Lung microvascular endothelial cell (primary cell): Measurements from ENCODE around the gene PSEN1. TPM values are rescaled to one million over a fixed set of nuclear protein-coding genes. Genes with fewer than 3 reads are reported as not detected.

ENCODE experiments used
- DNase-seq, 2 donors: peaks; one replicate each; pipeline versions ENCODE4 v3.0.0 to v3.0.0-alpha.2; 2010; ENCODE audit warnings: low read depth in 2 of 2
- total RNA-seq: library from RNA; depleted of rRNA; stranded (reverse); fragments of >200 nt; gene quantifications from 2 replicates; pipeline ENCODE4 v1.2.1, GENCODE V29; 2014

Gene PSEN1
- 30.1 and 38.5 TPM in 2 replicates for total RNA-seq

- peak; percentile 93 to 94 for DNase-seq
Measured at GRCh38 chr14:73136387-73137225, at the start of gene PSEN1. TSS of gene PSEN1 (plus strand) at chr14:73136507. CDS start at chr14:73148020, 11,513 bp downstream.

DNA sequence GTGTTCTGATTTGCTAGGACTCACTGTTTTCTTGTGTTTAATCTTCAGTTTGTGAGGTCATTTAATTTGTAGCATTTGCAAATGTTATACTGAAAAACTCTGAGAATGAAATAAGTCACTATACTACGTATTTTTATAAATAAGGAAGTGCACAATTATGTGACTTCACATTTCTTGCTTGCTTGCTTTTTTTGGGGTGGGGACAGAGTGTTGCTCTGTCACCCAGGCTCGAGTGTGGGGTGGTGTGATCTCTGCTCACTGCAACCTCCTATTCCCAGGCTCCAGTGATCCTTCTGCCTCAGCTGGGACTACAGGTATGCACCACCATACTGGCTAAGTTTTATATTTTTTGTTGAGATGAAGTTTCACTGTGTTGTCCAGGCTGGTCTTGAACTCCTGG, 45.3 kb upstream of the PSEN1 start:
- DNase-seq = no peak

- no peak for DNase-seq
Measured at GRCh38 chr14:73097421-73097820, 38.9 kb upstream of the PSEN1 start.

GRCh38 chr14:73100334-73100733, 36.0 kb upstream of the PSEN1 start:
- no peak for DNase-seq

DNA sequence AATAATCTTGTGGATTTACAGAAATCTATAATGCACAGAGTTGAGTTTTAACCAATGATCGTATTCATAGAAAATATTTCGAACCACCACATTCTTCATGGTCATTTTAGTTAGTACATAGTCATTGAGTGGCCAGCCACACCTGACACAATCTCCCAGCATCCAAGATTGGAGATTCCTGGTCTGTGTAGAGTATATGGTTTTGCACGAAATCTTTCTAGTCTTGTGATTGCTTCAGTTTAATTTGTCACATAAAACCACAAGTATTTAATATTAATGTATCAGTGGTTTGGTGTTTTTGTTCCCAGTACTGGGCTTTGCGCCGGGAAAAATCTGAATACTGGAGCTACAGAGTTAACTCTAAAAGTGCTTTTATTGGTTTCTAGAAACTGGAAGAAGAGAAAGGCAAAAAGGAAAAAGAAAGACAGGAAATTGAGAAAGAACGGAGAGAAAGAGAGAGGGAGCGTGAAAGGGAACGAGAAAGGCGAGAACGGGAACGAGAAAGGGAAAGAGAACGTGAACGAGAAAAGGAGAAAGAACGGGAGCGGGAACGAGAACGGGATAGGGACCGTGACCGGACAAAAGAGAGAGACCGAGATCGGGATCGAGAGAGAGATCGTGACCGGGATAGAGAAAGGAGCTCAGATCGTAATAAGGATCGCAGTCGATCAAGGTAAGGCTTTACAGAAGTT, 33.4 kb upstream of the PSEN1 start:
- no peak for DNase-seq

DNA sequence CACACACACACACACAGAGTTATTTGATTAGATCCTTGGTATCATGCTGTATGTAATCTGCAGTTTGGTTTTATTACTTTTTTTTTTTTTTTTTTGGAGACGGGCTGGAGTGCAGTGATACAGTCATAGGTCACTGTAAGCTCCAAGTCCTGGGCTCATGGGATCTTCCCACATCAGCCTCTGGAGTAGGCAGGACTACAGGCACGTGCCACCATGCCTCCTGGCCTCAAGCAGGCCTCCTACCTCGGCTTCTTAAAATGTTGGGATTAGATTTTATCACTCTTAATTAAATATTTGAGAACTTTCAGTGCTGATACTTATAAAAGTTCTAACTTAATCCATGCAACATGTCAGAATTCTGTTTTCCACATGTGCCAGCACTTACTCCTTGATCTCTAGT, 31.3 kb upstream of the PSEN1 start:
- no peak for DNase-seq

DNA sequence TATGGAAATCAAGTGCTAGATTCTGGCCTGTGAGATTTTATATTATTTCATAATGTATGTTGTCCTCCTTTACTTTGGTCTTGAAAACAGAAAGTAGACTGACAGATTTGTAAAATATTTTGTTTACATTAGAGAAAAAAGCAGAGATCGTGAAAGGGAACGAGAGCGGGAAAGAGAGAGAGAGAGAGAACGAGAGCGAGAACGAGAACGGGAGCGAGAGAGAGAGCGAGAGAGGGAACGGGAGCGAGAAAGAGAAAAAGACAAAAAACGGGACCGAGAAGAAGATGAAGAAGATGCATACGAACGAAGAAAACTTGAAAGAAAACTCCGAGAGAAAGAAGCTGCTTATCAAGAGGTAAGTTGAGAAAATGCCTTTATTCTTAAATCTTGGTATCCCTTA, 30.6 kb upstream of the PSEN1 start:
- DNase-seq = no peak

- DNase-seq = no peak
Measured at GRCh38 chr14:73116079-73116665, 20.1 kb upstream of the PSEN1 start.

GRCh38 chr14:73124180-73124894, 12.0 kb upstream of the PSEN1 start:
- no peak for DNase-seq

DNA sequence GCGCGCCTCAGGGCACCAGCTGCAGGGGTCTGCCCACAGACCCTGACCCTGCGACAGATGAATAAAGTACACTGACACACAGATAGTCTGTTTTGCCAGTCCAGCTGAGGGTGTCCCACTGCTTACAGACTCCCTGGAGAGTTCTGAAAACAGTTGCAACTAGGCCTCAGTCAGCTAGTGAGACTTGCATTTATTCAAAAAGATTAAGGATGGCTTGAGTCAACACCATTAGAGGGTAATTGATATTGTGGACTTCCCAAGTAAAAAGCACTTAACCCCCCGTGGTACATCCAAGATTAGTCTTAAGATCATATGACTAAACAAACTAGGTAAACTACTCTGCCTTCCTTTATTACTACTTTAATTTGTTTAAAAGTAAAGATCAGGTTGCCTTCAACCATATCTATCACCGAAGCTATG, 11.1 kb upstream of the PSEN1 start:
- DNase-seq = no peak

DNA sequence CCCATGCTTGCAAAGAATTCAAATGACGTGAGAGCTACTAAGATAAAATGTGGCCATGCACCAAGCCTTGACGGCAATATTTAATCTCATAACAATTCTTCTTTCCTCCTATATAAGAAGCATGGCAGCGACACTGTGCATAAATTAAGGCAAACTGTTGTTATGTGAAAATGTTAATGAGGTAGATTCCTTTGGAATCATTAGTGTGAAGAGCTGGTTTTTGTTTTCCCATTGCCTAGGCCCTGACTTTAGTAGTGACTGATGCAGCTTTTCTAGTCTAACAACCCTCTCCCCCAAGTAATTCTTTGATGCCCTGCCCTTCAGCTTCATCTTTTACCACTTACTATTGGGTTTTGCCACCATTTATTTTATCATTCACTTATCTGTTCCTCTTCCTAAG, 10.6 kb upstream of the PSEN1 start:
- DNase-seq = no peak

DNA sequence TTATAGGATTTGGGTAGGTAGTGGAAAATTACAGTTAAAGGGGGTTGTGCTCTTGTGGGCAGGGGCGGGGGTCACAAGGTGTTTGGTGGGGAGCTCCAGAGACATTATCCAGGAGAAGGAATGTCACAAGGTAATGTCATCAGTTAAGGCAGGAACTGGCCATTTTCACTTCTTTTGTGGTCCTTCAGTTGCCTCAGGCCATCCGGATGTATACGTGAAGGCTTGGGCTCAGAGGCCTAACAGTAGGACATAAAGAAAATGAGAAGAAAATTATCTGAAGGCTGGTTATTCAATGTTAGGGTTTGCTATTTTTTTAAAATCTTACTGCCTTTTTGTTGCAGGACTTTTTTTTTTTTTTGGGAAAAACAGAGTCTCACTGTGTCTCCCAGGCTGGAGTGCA, 2.5 kb upstream of the PSEN1 start:
- DNase-seq = no peak

DNA sequence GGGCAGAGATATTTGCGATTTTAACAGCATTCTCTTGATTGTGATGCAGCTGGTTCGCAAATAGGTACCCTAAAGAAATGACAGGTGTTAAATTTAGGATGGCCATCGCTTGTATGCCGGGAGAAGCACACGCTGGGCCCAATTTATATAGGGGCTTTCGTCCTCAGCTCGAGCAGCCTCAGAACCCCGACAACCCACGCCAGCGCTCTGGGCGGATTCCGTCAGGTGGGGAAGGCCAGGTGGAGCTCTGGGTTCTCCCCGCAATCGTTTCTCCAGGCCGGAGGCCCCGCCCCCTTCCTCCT, 271 bp upstream of the PSEN1 start:
- no peak for DNase-seq

DNA sequence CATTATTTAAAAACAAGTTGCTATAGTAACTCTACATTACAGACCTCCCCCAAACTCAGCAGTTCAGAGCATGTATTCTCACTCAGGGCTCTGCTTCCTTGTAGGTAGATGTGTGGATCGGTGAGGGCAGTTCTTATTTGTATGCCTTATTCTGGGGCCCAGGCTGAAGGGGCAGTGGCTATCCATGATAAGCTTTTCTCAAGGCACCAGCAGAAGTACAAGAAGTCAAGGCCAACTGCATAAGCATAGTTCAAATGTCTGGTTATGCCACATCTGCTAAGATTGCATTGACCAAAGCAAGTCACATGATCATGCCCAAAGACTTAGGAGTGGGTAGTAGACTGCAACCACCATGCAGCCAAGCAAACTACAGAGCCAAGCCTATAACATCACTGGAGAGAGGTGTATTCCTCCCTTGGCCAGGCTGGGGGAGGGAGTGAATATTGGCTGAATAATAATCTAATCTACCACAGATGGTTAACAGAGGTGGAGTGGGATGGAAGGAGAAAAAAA, 4.6 kb downstream of the PSEN1 start:
- no peak for DNase-seq

DNA sequence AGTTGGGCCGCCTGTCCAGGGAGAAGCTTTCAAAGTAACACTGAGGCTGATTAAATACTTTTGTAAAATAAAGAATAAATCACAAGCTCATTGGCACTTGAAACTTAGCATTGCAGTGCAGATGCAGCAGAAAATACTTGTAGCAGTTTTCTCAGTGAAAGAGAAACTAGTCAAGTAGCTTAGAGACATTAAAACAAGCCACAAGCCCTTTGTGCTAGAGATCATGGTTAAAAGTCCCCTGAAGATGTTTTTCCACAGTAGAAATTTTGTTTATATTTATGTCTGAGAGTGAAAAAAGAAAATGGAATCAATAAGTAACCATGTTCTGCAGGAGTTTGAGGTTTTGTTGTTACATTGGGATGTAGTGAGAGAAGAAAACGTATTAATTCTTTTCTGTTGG, 5.9 kb downstream of the PSEN1 start:
- no peak for DNase-seq

- DNase-seq = no peak
Measured at GRCh38 chr14:73143003-73143402, 6.7 kb downstream of the PSEN1 start.

DNA sequence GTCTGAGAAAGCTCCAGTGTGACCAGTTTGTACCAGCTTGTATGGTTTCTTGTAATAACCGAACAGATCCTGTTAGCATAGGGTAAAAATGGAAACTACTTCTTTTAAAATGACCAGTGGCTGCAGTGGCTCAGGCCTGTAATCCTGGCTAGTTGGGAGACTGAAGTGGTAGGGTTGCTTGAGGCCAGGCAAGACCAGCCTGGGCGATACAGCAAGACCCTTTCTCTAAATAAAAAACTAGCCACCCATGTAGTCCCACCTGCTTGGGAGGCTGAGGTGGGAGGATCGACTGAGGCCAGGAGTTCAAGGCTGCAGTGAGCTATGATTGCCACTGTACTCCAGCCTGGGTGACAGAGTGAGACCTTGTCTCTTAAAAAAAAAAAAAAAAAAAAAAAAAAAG, 7.3 kb downstream of the PSEN1 start:
- no peak for DNase-seq

DNA sequence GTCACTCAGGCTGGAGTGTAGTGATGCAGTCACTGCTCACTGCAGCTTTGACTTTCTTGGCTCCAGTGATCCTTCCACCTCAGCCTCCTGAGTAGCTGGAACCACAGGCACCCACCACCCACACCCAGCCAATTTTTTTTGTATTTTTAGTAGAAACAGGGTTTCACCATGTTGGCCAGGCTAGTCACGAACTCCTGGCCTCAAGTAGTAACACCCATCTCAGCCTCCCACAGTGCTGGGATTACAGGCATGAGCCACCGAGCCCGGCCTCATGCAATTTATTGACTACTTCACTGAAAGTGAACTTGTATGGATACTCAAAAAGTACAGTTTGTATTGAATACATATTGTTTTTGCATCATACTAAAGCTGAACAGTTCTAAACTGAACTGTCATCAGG, 9.1 kb downstream of the PSEN1 start:
- DNase-seq = no peak

DNA sequence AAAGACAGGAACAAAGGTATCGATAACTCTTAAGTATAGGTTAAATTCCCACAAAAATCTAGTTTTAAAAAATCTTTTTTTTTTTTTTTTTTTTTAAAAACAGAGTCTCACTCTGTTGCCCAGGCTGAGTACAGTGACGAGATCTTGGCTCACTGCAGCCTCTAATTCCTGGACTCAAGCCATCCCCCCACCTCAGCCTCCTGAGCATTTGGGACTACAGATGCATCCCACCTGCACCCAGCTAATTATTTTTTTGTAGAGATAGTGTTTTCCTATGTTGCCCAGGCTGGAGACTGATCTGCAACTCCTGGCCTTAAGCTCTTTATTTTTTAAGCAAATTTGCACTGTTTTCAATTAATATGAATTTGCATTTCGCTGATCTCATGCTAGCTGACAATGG, 9.8 kb downstream of the PSEN1 start:
- no peak for DNase-seq

- no peak for DNase-seq
Measured at GRCh38 chr14:73149753-73150152, 13.4 kb downstream of the PSEN1 start.

- peak in 1 of 2 donors; percentile 28 for DNase-seq
Measured at GRCh38 chr14:73153272-73153671, 17.0 kb downstream of the PSEN1 start.

DNA sequence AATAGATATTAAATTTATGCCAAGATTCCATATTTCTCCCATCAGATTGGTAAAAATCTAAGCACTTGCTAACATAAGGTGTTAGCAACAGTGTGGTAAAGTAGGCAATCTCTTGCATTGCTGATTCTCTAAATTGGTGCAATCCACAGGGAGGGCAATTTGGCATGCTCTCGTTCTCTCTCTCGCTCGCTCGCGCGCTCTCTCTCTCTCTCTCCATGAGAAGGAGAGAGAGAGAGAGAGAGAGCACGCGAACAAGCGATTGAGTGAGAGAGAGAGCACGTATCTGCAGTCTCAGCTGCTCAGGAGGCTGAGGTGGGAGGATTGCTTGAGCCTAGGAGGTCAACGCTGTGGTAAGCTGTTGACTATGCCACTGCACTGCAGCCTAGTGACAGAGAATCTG, 25.9 kb downstream of the PSEN1 start:
- DNase-seq = no peak
